BLaER1 (cell line): ENCODE results near the gene DGKD.

Source experiments
- H3K27ac ChIP-seq: shearing (Covaris generic); formaldehyde crosslinking; 2 replicates; pipeline ENCODE4 v1.8.1; 2022
- H3K27me3 ChIP-seq: shearing (Covaris generic); formaldehyde crosslinking; 2 replicates; pipeline ENCODE4 v1.8.1; 2022
- H3K36me3 ChIP-seq: shearing (Covaris generic); formaldehyde crosslinking; 2 replicates; pipeline ENCODE4 v1.8.1; 2022
- H3K4me1 ChIP-seq: shearing (Covaris generic); formaldehyde crosslinking; 2 replicates; pipeline ENCODE4 v1.8.1; 2022
- H3K4me2 ChIP-seq: shearing (Covaris generic); formaldehyde crosslinking; 2 replicates; pipeline ENCODE4 v1.8.1; 2022
- H3K4me3 ChIP-seq: shearing (Covaris generic); formaldehyde crosslinking; 2 replicates; pipeline ENCODE4 v1.8.1; 2022
- H3K9ac ChIP-seq: shearing (Covaris generic); formaldehyde crosslinking; 2 replicates; pipeline ENCODE4 v1.8.1; 2022
- H3K9me3 ChIP-seq: shearing (Covaris generic); formaldehyde crosslinking; 2 replicates; pipeline ENCODE4 v1.8.1; 2022
- H4K20me1 ChIP-seq: shearing (Covaris generic); formaldehyde crosslinking; 2 replicates; pipeline ENCODE4 v1.8.1; 2022
- Cebpa-rat ChIP-seq: shearing (Covaris generic); IDR thresholded peaks from 2 replicates; pipeline ENCODE4 v1.8.1; 2022

DGKD gene

GRCh38 chr2:233402346-233402745, 48.1 kb downstream of the DGKD start:
- Histone ChIP-seq H3K9ac (no peak overlapping the region), H4K20me1 (peaks cover 95% of the 10 kb centered on the region), H3K36me3 (peaks cover 99% of the 10 kb centered on the region), H3K27me3 (no peaks in the 10 kb centered on the region), H3K4me3 (no peak overlapping the region), H3K4me2 (peak overlapping the region; percentile 46), H3K4me1 (peaks cover 44% of the 10 kb centered on the region), H3K27ac (0 out of 2 replicates have a peak overlapping the region, but pooled peaks have one; percentile 20), H3K9me3 (no peaks in the 10 kb centered on the region; the same call in 1 of the 2 replicates)
- TF ChIP-seq Cebpa-rat = no peak

- Histone ChIP-seq H3K27ac (no peak overlapping the region), H3K4me2 (no peak overlapping the region), H3K36me3 (peaks cover 99% of the 10 kb centered on the region), H3K4me1 (peaks cover 48% of the 10 kb centered on the region), H3K9ac (no peak overlapping the region), H3K4me3 (no peak overlapping the region), H3K9me3 (no peaks in the 10 kb centered on the region), H3K27me3 (no peaks in the 10 kb centered on the region), H4K20me1 (peaks cover 95% of the 10 kb centered on the region)
- TF ChIP-seq Cebpa-rat = no peak
Measured at GRCh38 chr2:233402789-233403188, 48.5 kb downstream of the DGKD start.

- Histone ChIP-seq H3K27ac (no peak overlapping the region), H3K27me3 (no peaks in the 10 kb centered on the region), H3K4me2 (no peak overlapping the region), H3K4me3 (no peak overlapping the region), H3K9me3 (no peaks in the 10 kb centered on the region), H3K36me3 (peaks cover 99% of the 10 kb centered on the region), H3K9ac (no peak overlapping the region), H3K4me1 (peaks cover 51% of the 10 kb centered on the region), H4K20me1 (peaks cover 97% of the 10 kb centered on the region)
- no peak for TF ChIP-seq Cebpa-rat
Measured at GRCh38 chr2:233404222-233404621, 49.9 kb downstream of the DGKD start.

GRCh38 chr2:233406865-233407264, 52.6 kb downstream of the DGKD start:
- Histone ChIP-seq H3K9ac (no peak overlapping the region), H3K27me3 (no peaks in the 10 kb centered on the region), H3K36me3 (peaks cover 97% of the 10 kb centered on the region), H3K4me1 (peaks cover 36% of the 10 kb centered on the region), H3K4me2 (no peak overlapping the region), H3K4me3 (no peak overlapping the region), H4K20me1 (peaks cover 91% of the 10 kb centered on the region), H3K27ac (no peak overlapping the region), H3K9me3 (peaks cover 23% of the 10 kb centered on the region)
- TF ChIP-seq Cebpa-rat = no peak

- Histone ChIP-seq H3K27me3 (no peaks in the 10 kb centered on the region), H3K9me3 (peaks cover 30% of the 10 kb centered on the region), H3K36me3 (peaks cover 92% of the 10 kb centered on the region), H3K27ac (no peak overlapping the region), H3K9ac (no peak overlapping the region), H3K4me2 (no peak overlapping the region), H4K20me1 (peaks cover 91% of the 10 kb centered on the region), H3K4me3 (no peak overlapping the region), H3K4me1 (peaks cover 35% of the 10 kb centered on the region)
- TF ChIP-seq Cebpa-rat = no peak
Measured at GRCh38 chr2:233407771-233408181, 53.5 kb downstream of the DGKD start.

GRCh38 chr2:233408366-233409285, 54.3 kb downstream of the DGKD start:
- H3K27me3 ChIP-seq = no peaks in the 10 kb centered on the region
- H3K36me3 ChIP-seq = peaks cover 87% of the 10 kb centered on the region
- peak overlapping the region; percentile 17; the same call in 1 of the 2 replicates for H3K4me2 ChIP-seq
- H3K27ac ChIP-seq = no peak overlapping the region
- no peak for TF ChIP-seq Cebpa-rat
- peaks cover 44% of the 10 kb centered on the region for H3K4me1 ChIP-seq
- no peak overlapping the region for H3K4me3 ChIP-seq
- no peak overlapping the region for H3K9ac ChIP-seq
- H4K20me1 ChIP-seq = peaks cover 94% of the 10 kb centered on the region
- H3K9me3 ChIP-seq = peaks cover 30% of the 10 kb centered on the region

GRCh38 chr2:233409286-233409991, 55.1 kb downstream of the DGKD start:
- peaks cover 88% of the 10 kb centered on the region for H3K36me3 ChIP-seq
- peaks cover 30% of the 10 kb centered on the region for H3K9me3 ChIP-seq
- H3K27ac ChIP-seq = no peak overlapping the region
- no peaks in the 10 kb centered on the region for H3K27me3 ChIP-seq
- TF ChIP-seq Cebpa-rat = no peak
- H4K20me1 ChIP-seq = peaks cover 94% of the 10 kb centered on the region
- H3K9ac ChIP-seq = no peak overlapping the region
- peaks cover 52% of the 10 kb centered on the region for H3K4me1 ChIP-seq
- no peak overlapping the region for H3K4me3 ChIP-seq
- H3K4me2 ChIP-seq = peak overlapping the region; percentile 20

- Histone ChIP-seq H3K9ac (no peak overlapping the region), H3K4me3 (no peak overlapping the region), H3K27me3 (no peaks in the 10 kb centered on the region), H3K36me3 (peaks cover 88% of the 10 kb centered on the region), H4K20me1 (peaks cover 94% of the 10 kb centered on the region), H3K27ac (no peak overlapping the region), H3K4me2 (peak overlapping the region; percentile 20), H3K9me3 (peaks cover 30% of the 10 kb centered on the region), H3K4me1 (peaks cover 60% of the 10 kb centered on the region)
- no peak for TF ChIP-seq Cebpa-rat
Measured at GRCh38 chr2:233410196-233410760, 56.0 kb downstream of the DGKD start.

GRCh38 chr2:233411162-233411561, 56.9 kb downstream of the DGKD start:
- no peak for TF ChIP-seq Cebpa-rat
- Histone ChIP-seq H3K36me3 (peaks cover 86% of the 10 kb centered on the region), H4K20me1 (peaks cover 94% of the 10 kb centered on the region), H3K9me3 (peaks cover 30% of the 10 kb centered on the region), H3K4me3 (no peak overlapping the region), H3K4me1 (peaks cover 69% of the 10 kb centered on the region), H3K9ac (no peak overlapping the region), H3K27me3 (no peaks in the 10 kb centered on the region), H3K27ac (no peak overlapping the region), H3K4me2 (no peak overlapping the region)
